SH-SY5Y (cell line): Measurements from ENCODE around the gene SUGCT.

ENCODE experiments used
- GATA2 ChIP-seq: IDR thresholded peaks from 2 replicates; pipeline ENCODE4 v1.6.1; 2011; ENCODE audit warnings: mild to moderate bottlenecking, low read depth, low read length
- GATA3 ChIP-seq: IDR thresholded peaks from 2 replicates; pipeline ENCODE4 v1.6.1; 2011; ENCODE audit warnings: low read depth, mild to moderate bottlenecking, low read length, moderate library complexity

Gene SUGCT

GRCh38 chr7:40474790-40475680, 340.2 kb downstream of the SUGCT start:
- TF ChIP-seq GATA2 (no peak), GATA3 (no peak)

DNA sequence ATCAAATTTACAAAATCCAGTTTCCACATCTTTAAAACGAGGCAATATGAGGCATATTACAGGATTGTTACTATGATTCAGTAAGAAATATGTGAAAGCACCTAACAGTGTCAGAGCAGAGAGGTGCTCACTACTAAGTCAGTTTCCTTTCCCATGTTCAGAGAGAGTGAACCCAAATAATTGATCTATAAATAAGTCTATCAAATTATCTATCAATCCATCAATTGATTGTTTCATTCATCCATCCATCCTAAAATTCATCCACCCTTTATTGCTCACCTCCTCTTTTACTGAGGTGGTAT, 340.8 kb downstream of the SUGCT start:
- no peak for TF ChIP-seq GATA3
- TF ChIP-seq GATA2: no peak

DNA sequence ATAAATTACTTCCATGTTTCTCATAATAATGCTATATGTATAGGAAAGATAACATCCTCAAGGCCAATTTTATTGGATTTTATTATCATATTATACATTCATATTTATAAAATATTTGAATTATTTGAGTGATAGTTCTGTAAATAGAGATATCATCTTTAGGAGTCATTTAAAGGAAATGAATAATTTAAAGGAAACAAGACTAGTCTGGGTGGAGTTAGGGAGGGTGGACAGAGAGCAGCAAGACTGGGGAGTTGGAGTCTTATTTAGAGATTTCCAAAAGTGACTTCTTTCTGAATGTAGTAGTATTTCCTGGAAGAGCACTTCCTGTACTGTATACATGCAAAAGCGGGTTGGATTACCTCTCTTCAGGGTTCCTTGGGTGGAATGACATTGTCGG, 342.3 kb downstream of the SUGCT start:
- TF ChIP-seq GATA3 (no peak), GATA2 (no peak)

- TF ChIP-seq GATA3 (no peak), GATA2 (no peak)
Observed at GRCh38 chr7:40482845-40483244, 348.0 kb downstream of the SUGCT start.

- no peak for TF ChIP-seq GATA3
- no peak for TF ChIP-seq GATA2
Observed at GRCh38 chr7:40483630-40484029, 348.8 kb downstream of the SUGCT start.

GRCh38 chr7:40489844-40490602, 355.2 kb downstream of the SUGCT start:
- TF ChIP-seq GATA2: no peak
- no peak for TF ChIP-seq GATA3

GRCh38 chr7:40490603-40490924, 355.8 kb downstream of the SUGCT start:
- TF ChIP-seq GATA3: no peak
- TF ChIP-seq GATA2: no peak

DNA sequence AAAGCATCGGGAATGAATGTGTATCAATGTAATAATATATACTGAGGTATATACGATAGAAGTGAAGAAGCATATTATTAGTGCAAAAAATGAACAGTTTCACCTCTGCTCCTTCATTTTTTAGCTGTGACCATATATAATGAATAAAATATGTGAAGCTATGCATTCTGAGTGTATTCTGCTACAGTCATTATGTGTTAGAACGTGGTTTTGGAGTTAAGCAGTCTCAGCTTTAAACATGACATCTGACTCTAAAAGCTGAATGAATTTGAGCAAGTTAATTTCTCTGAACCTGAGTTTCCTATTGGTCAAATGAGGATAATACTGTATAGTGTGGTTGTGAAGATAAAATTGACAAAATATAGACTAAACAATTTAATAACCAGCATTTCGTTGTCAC, 358.1 kb downstream of the SUGCT start:
- TF ChIP-seq GATA3 (no peak), GATA2 (no peak)

DNA sequence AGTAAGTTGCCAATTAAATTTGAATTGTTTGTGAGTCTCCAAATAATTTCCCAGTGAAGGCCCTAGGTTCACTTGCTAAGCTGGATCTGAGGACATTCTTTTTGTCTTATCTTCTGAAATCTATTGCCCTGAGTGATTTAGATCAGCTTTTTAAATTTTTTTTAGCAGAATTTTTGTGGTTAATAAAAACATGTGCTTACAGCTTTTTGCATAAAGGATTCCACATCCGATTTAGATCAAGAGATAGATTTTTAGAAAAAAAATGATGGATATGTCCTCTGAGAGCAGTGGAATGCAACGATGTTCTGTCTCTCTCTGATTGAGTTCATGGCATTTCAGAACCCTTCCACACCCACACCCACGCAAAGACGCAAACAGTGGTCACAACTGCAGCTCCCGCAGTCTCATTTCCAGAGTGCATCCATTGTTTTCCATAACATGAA, 358.8 kb downstream of the SUGCT start:
- TF ChIP-seq GATA2: no peak
- TF ChIP-seq GATA3: no peak

- TF ChIP-seq GATA3: no peak
- TF ChIP-seq GATA2: no peak
Observed at GRCh38 chr7:40498924-40499510, 364.2 kb downstream of the SUGCT start.

DNA sequence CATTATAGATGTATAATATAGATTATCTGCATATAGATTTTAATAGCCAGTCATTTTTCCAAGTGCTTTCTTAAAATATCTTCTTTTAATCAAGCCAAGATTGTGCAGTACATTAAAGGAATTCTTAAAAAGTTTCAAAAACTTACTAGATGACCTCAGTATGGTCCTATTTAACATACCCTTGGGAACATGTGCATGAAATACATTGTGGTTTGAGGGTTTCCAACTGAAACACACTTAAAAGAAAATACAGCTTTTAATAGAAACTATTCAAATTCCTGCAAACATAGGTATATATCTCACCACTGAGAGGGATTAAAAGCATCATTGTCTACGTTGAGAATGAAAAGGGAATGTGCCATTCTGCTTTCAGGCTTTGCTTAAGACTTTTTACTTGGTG, 364.9 kb downstream of the SUGCT start:
- TF ChIP-seq GATA3 (no peak), GATA2 (no peak)

GRCh38 chr7:40500219-40500618, 365.4 kb downstream of the SUGCT start:
- no peak for TF ChIP-seq GATA3
- no peak for TF ChIP-seq GATA2

GRCh38 chr7:40502359-40502758, 367.6 kb downstream of the SUGCT start:
- TF ChIP-seq GATA2 (no peak), GATA3 (no peak)

DNA sequence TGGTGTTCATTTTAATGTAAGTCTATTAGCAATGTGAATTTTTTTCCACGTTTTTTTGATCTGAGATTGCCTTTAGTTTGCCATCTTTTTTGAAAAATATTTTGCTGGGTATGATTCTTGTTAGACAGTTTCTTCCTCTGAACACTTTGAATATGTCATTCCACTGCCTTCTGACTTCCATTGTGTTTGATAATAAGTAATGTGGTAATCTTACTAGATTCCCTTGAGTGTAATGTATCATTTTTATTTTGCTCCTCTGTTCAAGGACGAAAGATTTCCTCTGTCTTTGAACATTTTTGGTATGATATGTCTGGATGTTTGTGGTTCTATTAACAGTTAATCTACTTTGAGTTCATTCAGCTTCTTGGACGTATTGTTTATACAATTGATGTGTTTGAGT, 371.4 kb downstream of the SUGCT start:
- TF ChIP-seq GATA3 (no peak), GATA2 (no peak)

DNA sequence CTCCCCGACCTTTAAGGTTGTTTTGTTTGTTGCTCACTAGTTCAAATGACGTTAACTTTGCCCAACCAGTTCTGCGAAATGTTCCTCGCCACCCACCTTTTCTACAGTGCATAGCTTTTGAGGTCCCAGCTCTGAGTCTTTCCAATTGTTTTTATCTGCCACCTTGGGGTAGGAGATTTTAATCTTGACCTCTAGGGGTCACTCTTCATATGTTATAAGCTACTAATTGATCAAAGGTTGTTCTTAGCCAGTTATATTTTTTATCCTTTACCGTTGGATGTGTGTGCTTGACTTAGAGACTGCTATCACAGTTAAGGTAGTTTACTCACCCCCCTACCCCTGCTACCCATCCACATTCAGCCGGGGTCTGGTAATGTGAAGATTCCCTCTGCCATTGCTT, 372.4 kb downstream of the SUGCT start:
- TF ChIP-seq GATA2 (no peak), GATA3 (no peak)
